ENCODE data around the gene CAMKK1. TPM values are rescaled to one million over a fixed set of nuclear protein-coding genes. Genes with fewer than 3 reads are reported as not detected.
"Not testable (repeated sequence)": the region's sequence is repeated elsewhere in the genome, so short reads cannot be mapped to it uniquely, and the experiment has no call there.

CAMKK1 gene
- total RNA-seq, 2 donors from 2014 or later, result 3.8 to 6.3 TPM

GRCh38 chr17:3845291-3845620 is 47.6 kb downstream of the CAMKK1 start:
- peak overlapping the region; percentile 94 for H3K4me3 ChIP-seq (ENCODE audit: low read length)
- peaks cover 31% of the 10 kb centered on the region for H3K36me3 ChIP-seq (ENCODE audit: control insufficient read depth, insufficient read depth, low read length)
- H3K27me3 ChIP-seq (ENCODE audit: control insufficient read depth, insufficient read depth, low read length, poor library complexity, severe bottlenecking), result no peaks in the 10 kb centered on the region
- DNase-seq, result no peak
- no peak for TF ChIP-seq CTCF (conservative IDR thresholded peaks at IDR 0.05)
- peak overlapping the region; percentile 90 for H3K9ac ChIP-seq (ENCODE audit: extremely low read depth, low read length, poor library complexity, severe bottlenecking)
- peak overlapping the region; percentile 92 for H3K27ac ChIP-seq (ENCODE audit: low read depth, low read length)
- peaks cover 5% of the 10 kb centered on the region for H3K4me1 ChIP-seq (ENCODE audit: control insufficient read depth, insufficient read depth, low read length)
- H3K4me3 Mint-ChIP-seq, result peak overlapping the region; percentile 98
- H3K27ac Mint-ChIP-seq, result peak overlapping the region; percentile 97
- H3K4me1 Mint-ChIP-seq, result peaks cover 10% of the 10 kb centered on the region
- peaks cover 3% of the 10 kb centered on the region for H3K27me3 Mint-ChIP-seq (ENCODE audit: insufficient read depth)
- H3K9me3 Mint-ChIP-seq, result no peaks in the 10 kb centered on the region
- peaks cover 30% of the 10 kb centered on the region for H3K36me3 Mint-ChIP-seq (ENCODE audit: low read depth)
- 2 to 3% methylated on average over 5 to 8 of the region's 8 CpGs for WGBS, 2 experiments (ENCODE audit: insufficient coverage in 1 of 2, insufficient read length in 1 of 2)
- H3K9me3 ChIP-seq (ENCODE audit: control insufficient read depth, low read length), result no peaks in the 10 kb centered on the region

- H3K36me3 Mint-ChIP-seq (ENCODE audit: low read depth), result peaks cover 36% of the 10 kb centered on the region
Measured at GRCh38 chr17:3844556-3844955, 48.3 kb downstream of the CAMKK1 start.

GRCh38 chr17:3843935-3844516 is 48.8 kb downstream of the CAMKK1 start:
- no peaks in the 10 kb centered on the region for H3K27me3 Mint-ChIP-seq (ENCODE audit: insufficient read depth)
- Histone ChIP-seq H3K36me3 (ENCODE audit: control insufficient read depth, insufficient read depth, low read length) (peaks cover 44% of the 10 kb centered on the region), H3K27ac (ENCODE audit: low read depth, low read length) (no peak overlapping the region), H3K27me3 (ENCODE audit: control insufficient read depth, insufficient read depth, low read length, poor library complexity, severe bottlenecking) (no peaks in the 10 kb centered on the region), H3K4me1 (ENCODE audit: control insufficient read depth, insufficient read depth, low read length) (peaks cover 5% of the 10 kb centered on the region), H3K4me3 (ENCODE audit: low read length) (no peak overlapping the region), H3K9me3 (ENCODE audit: control insufficient read depth, low read length) (no peaks in the 10 kb centered on the region), H3K9ac (ENCODE audit: extremely low read depth, low read length, poor library complexity, severe bottlenecking) (no peak overlapping the region)
- H3K9me3 Mint-ChIP-seq, result no peaks in the 10 kb centered on the region
- TF ChIP-seq CTCF (conservative IDR thresholded peaks at IDR 0.05), result peak; percentile 89
- 48 to 89% methylated on average over 1 to 3 of the region's 3 CpGs for WGBS, 2 experiments (ENCODE audit: insufficient coverage in 1 of 2, insufficient read length in 1 of 2)
- H3K27ac Mint-ChIP-seq, result peak overlapping the region; percentile 69
- H3K4me3 Mint-ChIP-seq, result peak overlapping the region; percentile 98
- peak; percentile 92 for DNase-seq
- H3K36me3 Mint-ChIP-seq (ENCODE audit: low read depth), result peaks cover 41% of the 10 kb centered on the region
- H3K4me1 Mint-ChIP-seq, result peaks cover 10% of the 10 kb centered on the region

More at GRCh38 chr17:3844556-3844955, 48.3 kb downstream of the CAMKK1 start:
- H3K9me3 ChIP-seq (ENCODE audit: control insufficient read depth, low read length); H3K9me3 Mint-ChIP-seq; H3K9ac ChIP-seq (ENCODE audit: extremely low read depth, low read length, poor library complexity, severe bottlenecking); H3K27ac ChIP-seq (ENCODE audit: low read depth, low read length); H3K27me3 Mint-ChIP-seq (ENCODE audit: insufficient read depth); DNase-seq; H3K4me1 ChIP-seq (ENCODE audit: control insufficient read depth, insufficient read depth, low read length); H3K27me3 ChIP-seq (ENCODE audit: control insufficient read depth, insufficient read depth, low read length, poor library complexity, severe bottlenecking): not testable (repeated sequence)
- H3K27ac Mint-ChIP-seq, result peak overlapping the region; percentile 67
- Histone ChIP-seq H3K4me3 (ENCODE audit: low read length) (peak overlapping the region; percentile 94), H3K36me3 (ENCODE audit: control insufficient read depth, insufficient read depth, low read length) (peaks cover 38% of the 10 kb centered on the region)
- H3K4me3 Mint-ChIP-seq, result peak overlapping the region; percentile 98
- H3K4me1 Mint-ChIP-seq, result peaks cover 10% of the 10 kb centered on the region
- WGBS, 2 experiments (ENCODE audit: insufficient coverage in 1 of 2, insufficient read length in 1 of 2), result 93 to 95% methylated on average over 18 to 19 of the region's 19 CpGs

GRCh38 chr17:3838206-3838605 is 54.6 kb downstream of the CAMKK1 start:
- no peaks in the 10 kb centered on the region for H3K9me3 ChIP-seq (ENCODE audit: control insufficient read depth, low read length)
- H3K27me3 ChIP-seq (ENCODE audit: control insufficient read depth, insufficient read depth, low read length, poor library complexity, severe bottlenecking), result no peaks in the 10 kb centered on the region
- peak overlapping the region; percentile 71 for H3K27ac Mint-ChIP-seq
- no peaks in the 10 kb centered on the region for H3K27me3 Mint-ChIP-seq (ENCODE audit: insufficient read depth)
- H3K36me3 ChIP-seq (ENCODE audit: control insufficient read depth, insufficient read depth, low read length), result peaks cover 79% of the 10 kb centered on the region
- no peak overlapping the region for H3K27ac ChIP-seq (ENCODE audit: low read depth, low read length)
- H3K4me1 ChIP-seq (ENCODE audit: control insufficient read depth, insufficient read depth, low read length), result no peaks in the 10 kb centered on the region
- H3K9ac ChIP-seq (ENCODE audit: extremely low read depth, low read length, poor library complexity, severe bottlenecking), result no peak overlapping the region
- H3K4me3 Mint-ChIP-seq, result no peak overlapping the region
- H3K4me3 ChIP-seq (ENCODE audit: low read length), result no peak overlapping the region
- peaks cover 77% of the 10 kb centered on the region for H3K36me3 Mint-ChIP-seq (ENCODE audit: low read depth)
- 89 to 95% methylated on average over 8 to 12 of the region's 12 CpGs for WGBS, 2 experiments (ENCODE audit: insufficient coverage in 1 of 2, insufficient read length in 1 of 2)
- H3K9me3 Mint-ChIP-seq, result no peaks in the 10 kb centered on the region
- H3K4me1 Mint-ChIP-seq, result no peaks in the 10 kb centered on the region
- DNase-seq, result no peak
- TF ChIP-seq CTCF (conservative IDR thresholded peaks at IDR 0.05), result no peak
